Ishikawa (cell line): ENCODE data around the gene FAM20B.

Source experiments
- CEBPB ChIP-seq: IDR thresholded peaks from 2 replicates; pipeline ENCODE4 v1.6.1; 2012
- CREB1 ChIP-seq: IDR thresholded peaks from 2 replicates; pipeline ENCODE4 v1.6.1; 2012; ENCODE audit warnings: low read depth
- EGR1 ChIP-seq: IDR thresholded peaks from 2 replicates; pipeline ENCODE4 v1.6.1; 2012
- EP300 ChIP-seq: IDR thresholded peaks from 2 replicates; pipeline ENCODE4 v1.6.1; 2012; ENCODE audit warnings: borderline replicate concordance
- FOXM1 ChIP-seq: IDR thresholded peaks from 2 replicates; pipeline ENCODE4 v1.6.1; 2012; ENCODE audit warnings: low read depth, borderline replicate concordance
- MAX ChIP-seq: IDR thresholded peaks from 2 replicates; pipeline ENCODE4 v1.6.1; 2012
- NFIC ChIP-seq: IDR thresholded peaks from 2 replicates; pipeline ENCODE4 v1.6.1; 2012
- RAD21 ChIP-seq: IDR thresholded peaks from 2 replicates; pipeline ENCODE4 v1.6.1; 2012; ENCODE audit warnings: low read depth
- REST ChIP-seq: IDR thresholded peaks from 2 replicates; pipeline ENCODE4 v1.6.1; 2012; ENCODE audit warnings: low read depth, mild to moderate bottlenecking
- TAF1 ChIP-seq: IDR thresholded peaks from 2 replicates; pipeline ENCODE4 v1.6.1; 2012; ENCODE audit warnings: low read depth, mild to moderate bottlenecking
- TCF12 ChIP-seq: IDR thresholded peaks from 2 replicates; pipeline ENCODE4 v1.6.1; 2012; ENCODE audit warnings: low read depth
- TEAD4 ChIP-seq: IDR thresholded peaks from 2 replicates; pipeline ENCODE4 v1.6.1; 2012
- USF1 ChIP-seq: IDR thresholded peaks from 2 replicates; pipeline ENCODE4 v1.6.1; 2012
- YY1 ChIP-seq: IDR thresholded peaks from 2 replicates; pipeline ENCODE4 v1.6.1; 2012; ENCODE audit warnings: low read depth
- ZBTB7A ChIP-seq: IDR thresholded peaks from 2 replicates; pipeline ENCODE4 v1.6.1; 2012; ENCODE audit warnings: low read depth

Gene FAM20B

GRCh38 chr1:179010671-179011070 is 15.0 kb upstream of the FAM20B start:
- TF ChIP-seq REST = no peak
- no peak for TF ChIP-seq ZBTB7A
- TF ChIP-seq USF1 = no peak
- TF ChIP-seq TCF12 = no peak
- no peak for TF ChIP-seq MAX
- no peak for TF ChIP-seq CEBPB
- TF ChIP-seq TEAD4 = no peak
- TF ChIP-seq EP300 = no peak

- no peak for TF ChIP-seq EGR1
- no peak for TF ChIP-seq MAX
- TF ChIP-seq TAF1 = no peak
- TF ChIP-seq EP300 = no peak
- no peak for TF ChIP-seq YY1
- TF ChIP-seq USF1 = no peak
- TF ChIP-seq CEBPB = no peak
- no peak for TF ChIP-seq TEAD4
- TF ChIP-seq REST = no peak
- no peak for TF ChIP-seq TCF12
- no peak for TF ChIP-seq ZBTB7A
- no peak for TF ChIP-seq NFIC
- TF ChIP-seq RAD21 = no peak
- TF ChIP-seq FOXM1 = no peak
- TF ChIP-seq CREB1 = no peak
Observed at GRCh38 chr1:179012038-179012437, 13.7 kb upstream of the FAM20B start.

GRCh38 chr1:179014123-179014522 is 11.6 kb upstream of the FAM20B start:
- no peak for TF ChIP-seq TCF12
- no peak for TF ChIP-seq USF1
- no peak for TF ChIP-seq CEBPB
- TF ChIP-seq FOXM1 = no peak
- TF ChIP-seq TEAD4 = no peak
- no peak for TF ChIP-seq CREB1
- TF ChIP-seq MAX = no peak
- TF ChIP-seq REST = no peak
- TF ChIP-seq ZBTB7A = no peak

GRCh38 chr1:179015396-179015795 is 10.3 kb upstream of the FAM20B start:
- TF ChIP-seq TCF12 (no peak), CEBPB (no peak), REST (no peak), TAF1 (no peak), TEAD4 (no peak), RAD21 (no peak), YY1 (no peak), NFIC (no peak)
